GM23338 (cell line): ENCODE measurements around the gene COL5A2. TPM values are rescaled to one million over a fixed set of nuclear protein-coding genes. Genes with fewer than 3 reads are reported as not detected.

Experiments
- ATAC-seq: fragments of 200-7000 bp; cut with Tn5 transposase; 3 replicates; pipeline ENCODE4 v1.9.1; 2020
- DNase-seq: peaks from one replicate; pipeline ENCODE4 v3.0.0-alpha.2; 2015; ENCODE audit warnings: low spot score
- H2AFZ ChIP-seq: fragments of 200-600 bp; sonication (generic); 2 replicates; pipeline ENCODE4 v1.8.0; 2016; ENCODE audit warnings: antibody characterized with exemption, mild to moderate bottlenecking, moderate library complexity
- H3F3A ChIP-seq: fragments of 200-600 bp; sonication (generic); replicated peaks from 2 replicates; pipeline ENCODE4 v1.8.0; 2017; ENCODE audit warnings: antibody characterized with exemption, mixed run types, low read depth
- H3K27ac ChIP-seq: fragments of 200-600 bp; sonication (generic); 2 replicates; pipeline ENCODE4 v1.6.1; 2016; ENCODE audit warnings: low read depth
- H3K27me3 ChIP-seq: fragments of 200-600 bp; sonication (generic); 2 replicates; pipeline ENCODE4 v1.8.0; 2016; ENCODE audit warnings: mild to moderate bottlenecking, mixed run types, moderate library complexity; ENCODE audit not compliant: insufficient read depth
- H3K36me3 ChIP-seq: fragments of 200-600 bp; sonication (generic); 2 replicates; pipeline ENCODE4 v1.8.0; 2016; ENCODE audit warnings: mild to moderate bottlenecking; ENCODE audit not compliant: insufficient read depth
- H3K4me1 ChIP-seq: fragments of 200-600 bp; sonication (generic); 2 replicates; pipeline ENCODE4 v1.8.0; 2016; ENCODE audit warnings: mild to moderate bottlenecking, moderate library complexity; ENCODE audit not compliant: insufficient read depth
- H3K4me2 ChIP-seq: fragments of 200-600 bp; sonication (generic); 2 replicates; pipeline ENCODE4 v1.7.1; 2017; ENCODE audit warnings: mixed run types
- H3K4me3 ChIP-seq: fragments of 200-600 bp; sonication (generic); 2 replicates; pipeline ENCODE4 v1.6.1; 2016; ENCODE audit warnings: mixed run types
- H3K79me2 ChIP-seq: fragments of 200-600 bp; sonication (generic); replicated peaks from 2 replicates; pipeline ENCODE4 v1.8.0; 2017; ENCODE audit warnings: mild to moderate bottlenecking; ENCODE audit not compliant: insufficient read depth
- H3K9me2 ChIP-seq: fragments of 200-600 bp; sonication (generic); 2 replicates; pipeline ENCODE4 v1.8.0; 2017; ENCODE audit not compliant: insufficient read depth
- H4K20me1 ChIP-seq: fragments of 200-600 bp; sonication (generic); replicated peaks from 2 replicates; pipeline ENCODE4 v1.8.0; 2017; ENCODE audit warnings: mild to moderate bottlenecking; ENCODE audit not compliant: insufficient read depth
- H3K27ac Mint-ChIP-seq: 2 replicates; pipeline ENCODE4 v1.8.0; 2020; ENCODE audit warnings: inconsistent platforms, mild to moderate bottlenecking, moderate library complexity, mixed read lengths
- H3K27me3 Mint-ChIP-seq: 3 replicates; pipeline ENCODE4 v1.8.0; 2022; ENCODE audit warnings: low read depth, mild to moderate bottlenecking, moderate library complexity, mixed read lengths, inconsistent platforms; ENCODE audit not compliant: insufficient read depth, poor library complexity
- H3K36me3 Mint-ChIP-seq: 3 replicates; pipeline ENCODE4 v1.8.0; 2021; ENCODE audit warnings: low read depth, mild to moderate bottlenecking, inconsistent platforms, moderate library complexity, mixed read lengths
- H3K4me1 Mint-ChIP-seq: 3 replicates; pipeline ENCODE4 v1.8.0; 2020; ENCODE audit warnings: mild to moderate bottlenecking, inconsistent platforms, mixed read lengths
- H3K4me3 Mint-ChIP-seq: 3 replicates; pipeline ENCODE4 v1.8.0; 2021; ENCODE audit warnings: moderate library complexity, mild to moderate bottlenecking, inconsistent platforms, mixed read lengths
- H3K9me3 Mint-ChIP-seq: 3 replicates; pipeline ENCODE4 v1.8.0; 2020; ENCODE audit warnings: moderate library complexity, mild to moderate bottlenecking, inconsistent platforms, mixed read lengths
- CREB1 ChIP-seq: fragments of 250-450 bp; sonication (Bioruptor Pico); IDR thresholded peaks from 2 replicates; pipeline ENCODE4 v1.5.0; 2020; ENCODE audit warnings: low read depth, mild to moderate bottlenecking, moderate library complexity
- EZH2 ChIP-seq: fragments of 200-600 bp; sonication (generic); IDR thresholded peaks from one replicate; pipeline ENCODE4 v1.8.0; 2017; ENCODE audit warnings: antibody characterized with exemption, mild to moderate bottlenecking, low read depth; ENCODE audit not compliant: unreplicated experiment
- EZH2phosphoT487 ChIP-seq: fragments of 200-600 bp; sonication (generic); IDR thresholded peaks from one replicate; pipeline ENCODE4 v1.8.1; 2018; ENCODE audit warnings: antibody characterized with exemption; ENCODE audit not compliant: unreplicated experiment
- JUNB ChIP-seq: IDR thresholded peaks from one replicate; pipeline ENCODE4 v1.6.1; 2016; ENCODE audit warnings: antibody characterized with exemption; ENCODE audit not compliant: unreplicated experiment
- NANOG ChIP-seq: IDR thresholded peaks from 2 replicates; pipeline ENCODE4 v1.6.1; 2016; ENCODE audit warnings: antibody characterized with exemption, borderline replicate concordance
- POLR2AphosphoS5 ChIP-seq: IDR thresholded peaks from 2 replicates; pipeline ENCODE4 v1.6.1; 2016; ENCODE audit warnings: antibody characterized with exemption, low read depth
- STAT1 ChIP-seq: IDR thresholded peaks from one replicate; pipeline ENCODE4 v1.6.1; 2016; ENCODE audit warnings: antibody characterized with exemption; ENCODE audit not compliant: unreplicated experiment
- ZNF114 ChIP-seq: fragments of 250-450 bp; sonication (Bioruptor Pico); IDR thresholded peaks from 2 replicates; pipeline ENCODE4 v1.5.0; 2020; ENCODE audit warnings: mild to moderate bottlenecking, moderate library complexity
- ZNF331 ChIP-seq: fragments of 250-450 bp; sonication (Bioruptor Pico); IDR thresholded peaks from 2 replicates; pipeline ENCODE4 v1.5.0; 2020; ENCODE audit warnings: low read depth, mild to moderate bottlenecking, moderate library complexity
- polyA plus RNA-seq: library from polyadenylated mRNA; unstranded; fragments of >200 nt; fragmentation: Nextera tagmentation; extraction: Ambion mirVana; gene quantifications from 2 replicates; pipeline ENCODE4 v1.2.1, GENCODE V29; 2016
- total RNA-seq: library from RNA; depleted of rRNA; stranded (reverse); fragments of >200 nt; shearing (Covaris generic); gene quantifications from 2 replicates; pipeline ENCODE4 v1.2.3, GENCODE V29; 2014
- TF ChIP-seq, protein P1 (sequence below): fragments of 250-450 bp; sonication (Bioruptor Pico); IDR thresholded peaks from 2 replicates; pipeline ENCODE4 v1.5.0; 2020; ENCODE audit warnings: mild to moderate bottlenecking, moderate library complexity
- TF ChIP-seq, protein P2 (sequence below): IDR thresholded peaks from 2 replicates; pipeline ENCODE4 v1.6.1; 2016; ENCODE audit warnings: antibody characterized with exemption
- TF ChIP-seq, protein P3 (sequence below): IDR thresholded peaks from one replicate; pipeline ENCODE4 v1.6.1; 2018; ENCODE audit warnings: antibody characterized with exemption; ENCODE audit not compliant: unreplicated experiment
- TF ChIP-seq, protein P4 (sequence below), 2 experiments: fragments of 200-600 bp in 1 of 2; sonication (generic) in 1 of 2; conservative IDR thresholded peaks; 2 replicates each; pipeline versions ENCODE4 v1.5.1 to v1.6.1; 2016 to 2017; ENCODE audit warnings: antibody characterized with exemption in 2 of 2, low read depth in 2 of 2, mild to moderate bottlenecking in 2 of 2, moderate library complexity in 1 of 2

Gene COL5A2
- total and polyA plus RNA-seq, 2 experiments from 2014 or later = 6.7 to 19.7 TPM

DNA sequence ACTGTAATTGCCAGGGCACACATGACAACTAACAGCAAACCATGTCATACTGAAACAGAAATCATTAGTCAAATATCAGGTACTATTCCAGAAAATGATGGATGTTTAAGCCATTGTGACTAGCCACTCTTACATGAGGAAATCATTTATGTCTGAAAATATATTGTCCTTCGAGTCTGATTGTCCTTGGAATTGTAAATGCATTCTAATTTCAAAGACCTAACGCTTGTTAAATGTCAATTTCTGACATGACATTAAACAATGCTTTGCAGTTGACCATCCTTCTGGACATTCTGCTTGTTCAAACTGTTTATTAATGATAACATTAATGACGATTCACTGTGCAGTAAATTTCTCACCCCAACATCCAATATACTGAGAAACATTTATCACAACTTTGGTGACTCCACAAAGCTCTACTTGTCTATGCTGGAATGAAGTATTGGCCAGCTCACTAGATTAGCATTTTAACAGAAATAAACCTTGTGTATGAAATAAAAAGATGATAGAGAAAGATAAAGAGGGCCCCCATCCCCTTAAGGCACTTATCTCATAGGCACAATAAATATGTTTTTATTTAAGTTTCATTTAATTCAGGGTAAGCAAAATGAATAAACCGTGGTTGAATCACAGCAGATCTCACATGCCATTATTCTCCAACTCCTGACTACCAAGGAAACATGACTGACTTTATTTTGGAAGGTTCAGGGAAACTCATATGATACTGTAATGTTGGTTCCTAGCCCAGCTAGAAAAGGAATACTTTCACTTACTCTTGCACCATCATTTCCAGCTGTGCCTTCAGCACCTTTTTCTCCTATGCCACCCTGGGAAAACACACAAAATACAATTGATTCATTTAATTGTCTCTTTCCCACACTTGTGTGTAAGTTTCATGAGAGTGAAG, 123.1 kb downstream of the COL5A2 start:
- Histone ChIP-seq H3F3A (no peaks in the 10 kb centered on the region), H3K9me2 (no peaks in the 10 kb centered on the region), H3K4me2 (no peak overlapping the region), H3K36me3 (no peaks in the 10 kb centered on the region), H3K79me2 (no peaks in the 10 kb centered on the region), H3K4me3 (no peak overlapping the region), H4K20me1 (no peaks in the 10 kb centered on the region), H3K27me3 (no peaks in the 10 kb centered on the region), H3K27ac (no peak overlapping the region), H2AFZ (no peak overlapping the region), H3K4me1 (no peaks in the 10 kb centered on the region)
- H3K9me3 Mint-ChIP-seq = no peaks in the 10 kb centered on the region
- H3K36me3 Mint-ChIP-seq = no peaks in the 10 kb centered on the region
- no peak overlapping the region for H3K4me3 Mint-ChIP-seq
- H3K27ac Mint-ChIP-seq = no peak overlapping the region
- no peaks in the 10 kb centered on the region for H3K4me1 Mint-ChIP-seq
- no peaks in the 10 kb centered on the region for H3K27me3 Mint-ChIP-seq
- ATAC-seq = no peak
- TF ChIP-seq, protein P1, sequence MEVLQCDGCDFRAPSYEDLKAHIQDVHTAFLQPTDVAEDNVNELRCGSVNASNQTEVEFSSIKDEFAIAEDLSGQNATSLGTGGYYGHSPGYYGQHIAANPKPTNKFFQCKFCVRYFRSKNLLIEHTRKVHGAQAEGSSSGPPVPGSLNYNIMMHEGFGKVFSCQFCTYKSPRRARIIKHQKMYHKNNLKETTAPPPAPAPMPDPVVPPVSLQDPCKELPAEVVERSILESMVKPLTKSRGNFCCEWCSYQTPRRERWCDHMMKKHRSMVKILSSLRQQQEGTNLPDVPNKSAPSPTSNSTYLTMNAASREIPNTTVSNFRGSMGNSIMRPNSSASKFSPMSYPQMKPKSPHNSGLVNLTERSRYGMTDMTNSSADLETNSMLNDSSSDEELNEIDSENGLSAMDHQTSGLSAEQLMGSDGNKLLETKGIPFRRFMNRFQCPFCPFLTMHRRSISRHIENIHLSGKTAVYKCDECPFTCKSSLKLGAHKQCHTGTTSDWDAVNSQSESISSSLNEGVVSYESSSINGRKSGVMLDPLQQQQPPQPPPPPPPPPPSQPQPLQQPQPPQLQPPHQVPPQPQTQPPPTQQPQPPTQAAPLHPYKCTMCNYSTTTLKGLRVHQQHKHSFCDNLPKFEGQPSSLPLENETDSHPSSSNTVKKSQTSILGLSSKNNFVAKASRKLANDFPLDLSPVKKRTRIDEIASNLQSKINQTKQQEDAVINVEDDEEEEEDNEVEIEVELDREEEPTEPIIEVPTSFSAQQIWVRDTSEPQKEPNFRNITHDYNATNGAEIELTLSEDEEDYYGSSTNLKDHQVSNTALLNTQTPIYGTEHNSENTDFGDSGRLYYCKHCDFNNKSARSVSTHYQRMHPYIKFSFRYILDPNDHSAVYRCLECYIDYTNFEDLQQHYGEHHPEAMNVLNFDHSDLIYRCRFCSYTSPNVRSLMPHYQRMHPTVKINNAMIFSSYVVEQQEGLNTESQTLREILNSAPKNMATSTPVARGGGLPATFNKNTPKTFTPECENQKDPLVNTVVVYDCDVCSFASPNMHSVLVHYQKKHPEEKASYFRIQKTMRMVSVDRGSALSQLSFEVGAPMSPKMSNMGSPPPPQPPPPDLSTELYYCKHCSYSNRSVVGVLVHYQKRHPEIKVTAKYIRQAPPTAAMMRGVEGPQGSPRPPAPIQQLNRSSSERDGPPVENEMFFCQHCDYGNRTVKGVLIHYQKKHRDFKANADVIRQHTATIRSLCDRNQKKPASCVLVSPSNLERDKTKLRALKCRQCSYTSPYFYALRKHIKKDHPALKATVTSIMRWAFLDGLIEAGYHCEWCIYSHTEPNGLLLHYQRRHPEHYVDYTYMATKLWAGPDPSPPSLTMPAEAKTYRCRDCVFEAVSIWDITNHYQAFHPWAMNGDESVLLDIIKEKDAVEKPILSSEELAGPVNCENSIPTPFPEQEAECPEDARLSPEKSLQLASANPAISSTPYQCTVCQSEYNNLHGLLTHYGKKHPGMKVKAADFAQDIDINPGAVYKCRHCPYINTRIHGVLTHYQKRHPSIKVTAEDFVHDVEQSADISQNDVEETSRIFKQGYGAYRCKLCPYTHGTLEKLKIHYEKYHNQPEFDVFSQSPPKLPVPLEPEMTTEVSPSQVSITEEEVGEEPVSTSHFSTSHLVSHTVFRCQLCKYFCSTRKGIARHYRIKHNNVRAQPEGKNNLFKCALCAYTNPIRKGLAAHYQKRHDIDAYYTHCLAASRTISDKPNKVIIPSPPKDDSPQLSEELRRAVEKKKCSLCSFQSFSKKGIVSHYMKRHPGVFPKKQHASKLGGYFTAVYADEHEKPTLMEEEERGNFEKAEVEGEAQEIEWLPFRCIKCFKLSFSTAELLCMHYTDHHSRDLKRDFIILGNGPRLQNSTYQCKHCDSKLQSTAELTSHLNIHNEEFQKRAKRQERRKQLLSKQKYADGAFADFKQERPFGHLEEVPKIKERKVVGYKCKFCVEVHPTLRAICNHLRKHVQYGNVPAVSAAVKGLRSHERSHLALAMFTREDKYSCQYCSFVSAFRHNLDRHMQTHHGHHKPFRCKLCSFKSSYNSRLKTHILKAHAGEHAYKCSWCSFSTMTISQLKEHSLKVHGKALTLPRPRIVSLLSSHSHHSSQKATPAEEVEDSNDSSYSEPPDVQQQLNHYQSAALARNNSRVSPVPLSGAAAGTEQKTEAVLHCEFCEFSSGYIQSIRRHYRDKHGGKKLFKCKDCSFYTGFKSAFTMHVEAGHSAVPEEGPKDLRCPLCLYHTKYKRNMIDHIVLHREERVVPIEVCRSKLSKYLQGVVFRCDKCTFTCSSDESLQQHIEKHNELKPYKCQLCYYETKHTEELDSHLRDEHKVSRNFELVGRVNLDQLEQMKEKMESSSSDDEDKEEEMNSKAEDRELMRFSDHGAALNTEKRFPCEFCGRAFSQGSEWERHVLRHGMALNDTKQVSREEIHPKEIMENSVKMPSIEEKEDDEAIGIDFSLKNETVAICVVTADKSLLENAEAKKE = no peak
- TF ChIP-seq ZNF331 (no peak), EZH2phosphoT487 (no peak), CREB1 (CRISPR knock-in tag) (no peak), JUNB (no peak), EZH2 (no peak), POLR2AphosphoS5 (no peak), ZNF114 (no peak), NANOG (no peak), STAT1 (no peak)
- TF ChIP-seq, protein P2, sequence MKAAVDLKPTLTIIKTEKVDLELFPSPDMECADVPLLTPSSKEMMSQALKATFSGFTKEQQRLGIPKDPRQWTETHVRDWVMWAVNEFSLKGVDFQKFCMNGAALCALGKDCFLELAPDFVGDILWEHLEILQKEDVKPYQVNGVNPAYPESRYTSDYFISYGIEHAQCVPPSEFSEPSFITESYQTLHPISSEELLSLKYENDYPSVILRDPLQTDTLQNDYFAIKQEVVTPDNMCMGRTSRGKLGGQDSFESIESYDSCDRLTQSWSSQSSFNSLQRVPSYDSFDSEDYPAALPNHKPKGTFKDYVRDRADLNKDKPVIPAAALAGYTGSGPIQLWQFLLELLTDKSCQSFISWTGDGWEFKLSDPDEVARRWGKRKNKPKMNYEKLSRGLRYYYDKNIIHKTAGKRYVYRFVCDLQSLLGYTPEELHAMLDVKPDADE = no peak
- TF ChIP-seq, protein P3, sequence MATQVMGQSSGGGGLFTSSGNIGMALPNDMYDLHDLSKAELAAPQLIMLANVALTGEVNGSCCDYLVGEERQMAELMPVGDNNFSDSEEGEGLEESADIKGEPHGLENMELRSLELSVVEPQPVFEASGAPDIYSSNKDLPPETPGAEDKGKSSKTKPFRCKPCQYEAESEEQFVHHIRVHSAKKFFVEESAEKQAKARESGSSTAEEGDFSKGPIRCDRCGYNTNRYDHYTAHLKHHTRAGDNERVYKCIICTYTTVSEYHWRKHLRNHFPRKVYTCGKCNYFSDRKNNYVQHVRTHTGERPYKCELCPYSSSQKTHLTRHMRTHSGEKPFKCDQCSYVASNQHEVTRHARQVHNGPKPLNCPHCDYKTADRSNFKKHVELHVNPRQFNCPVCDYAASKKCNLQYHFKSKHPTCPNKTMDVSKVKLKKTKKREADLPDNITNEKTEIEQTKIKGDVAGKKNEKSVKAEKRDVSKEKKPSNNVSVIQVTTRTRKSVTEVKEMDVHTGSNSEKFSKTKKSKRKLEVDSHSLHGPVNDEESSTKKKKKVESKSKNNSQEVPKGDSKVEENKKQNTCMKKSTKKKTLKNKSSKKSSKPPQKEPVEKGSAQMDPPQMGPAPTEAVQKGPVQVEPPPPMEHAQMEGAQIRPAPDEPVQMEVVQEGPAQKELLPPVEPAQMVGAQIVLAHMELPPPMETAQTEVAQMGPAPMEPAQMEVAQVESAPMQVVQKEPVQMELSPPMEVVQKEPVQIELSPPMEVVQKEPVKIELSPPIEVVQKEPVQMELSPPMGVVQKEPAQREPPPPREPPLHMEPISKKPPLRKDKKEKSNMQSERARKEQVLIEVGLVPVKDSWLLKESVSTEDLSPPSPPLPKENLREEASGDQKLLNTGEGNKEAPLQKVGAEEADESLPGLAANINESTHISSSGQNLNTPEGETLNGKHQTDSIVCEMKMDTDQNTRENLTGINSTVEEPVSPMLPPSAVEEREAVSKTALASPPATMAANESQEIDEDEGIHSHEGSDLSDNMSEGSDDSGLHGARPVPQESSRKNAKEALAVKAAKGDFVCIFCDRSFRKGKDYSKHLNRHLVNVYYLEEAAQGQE = no peak
- TF ChIP-seq, protein P4, sequence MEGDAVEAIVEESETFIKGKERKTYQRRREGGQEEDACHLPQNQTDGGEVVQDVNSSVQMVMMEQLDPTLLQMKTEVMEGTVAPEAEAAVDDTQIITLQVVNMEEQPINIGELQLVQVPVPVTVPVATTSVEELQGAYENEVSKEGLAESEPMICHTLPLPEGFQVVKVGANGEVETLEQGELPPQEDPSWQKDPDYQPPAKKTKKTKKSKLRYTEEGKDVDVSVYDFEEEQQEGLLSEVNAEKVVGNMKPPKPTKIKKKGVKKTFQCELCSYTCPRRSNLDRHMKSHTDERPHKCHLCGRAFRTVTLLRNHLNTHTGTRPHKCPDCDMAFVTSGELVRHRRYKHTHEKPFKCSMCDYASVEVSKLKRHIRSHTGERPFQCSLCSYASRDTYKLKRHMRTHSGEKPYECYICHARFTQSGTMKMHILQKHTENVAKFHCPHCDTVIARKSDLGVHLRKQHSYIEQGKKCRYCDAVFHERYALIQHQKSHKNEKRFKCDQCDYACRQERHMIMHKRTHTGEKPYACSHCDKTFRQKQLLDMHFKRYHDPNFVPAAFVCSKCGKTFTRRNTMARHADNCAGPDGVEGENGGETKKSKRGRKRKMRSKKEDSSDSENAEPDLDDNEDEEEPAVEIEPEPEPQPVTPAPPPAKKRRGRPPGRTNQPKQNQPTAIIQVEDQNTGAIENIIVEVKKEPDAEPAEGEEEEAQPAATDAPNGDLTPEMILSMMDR (conservative IDR thresholded peaks at IDR 0.05; ENCODE audit: low read depth in 2 of 2) = no peak
- DNase-seq = no peak
